Neural crest cell (in vitro differentiated cells): ENCODE results near the gene B3GNT5. TPM values are rescaled to one million over a fixed set of nuclear protein-coding genes. Genes with fewer than 3 reads are reported as not detected.

Experiments used
- DNase-seq: peaks from one replicate; pipeline ENCODE4 v3.0.0; 2021; ENCODE audit warnings: low read depth, mixed read lengths, low spot score
- H3K27ac Mint-ChIP-seq: one replicate; pipeline ENCODE4 v1.8.0; 2021; ENCODE audit warnings: mild to moderate bottlenecking, mixed read lengths; ENCODE audit not compliant: unreplicated experiment
- H3K27me3 Mint-ChIP-seq: 2 replicates; pipeline ENCODE4 v1.8.0; 2021; ENCODE audit warnings: low read depth, mild to moderate bottlenecking, mixed read lengths
- H3K36me3 Mint-ChIP-seq: 2 replicates; pipeline ENCODE4 v1.8.0; 2021; ENCODE audit warnings: low read depth, mild to moderate bottlenecking, mixed read lengths
- H3K4me1 Mint-ChIP-seq: 2 replicates; pipeline ENCODE4 v1.8.0; 2021; ENCODE audit warnings: mixed read lengths
- H3K4me3 Mint-ChIP-seq: one replicate; pipeline ENCODE4 v1.8.0; 2021; ENCODE audit warnings: mild to moderate bottlenecking, mixed read lengths
- H3K9me3 Mint-ChIP-seq: 2 replicates; pipeline ENCODE4 v1.8.0; 2021; ENCODE audit warnings: mixed read lengths
- CTCF ChIP-seq: fragments of 200-600 bp; sonication (generic); conservative IDR thresholded peaks from 2 replicates; pipeline ENCODE4 v1.5.0; 2021; ENCODE audit warnings: antibody characterized with exemption, mild to moderate bottlenecking
- total RNA-seq: library from RNA; stranded (reverse); gene quantifications from 2 replicates; pipeline ENCODE4 v1.2.1, GENCODE V29; 2021

The B3GNT5 gene
- total RNA-seq, 1 donor from 2014 or later: 39.4 TPM

- no peak for DNase-seq
- Mint-ChIP-seq H3K4me3 (no peak overlapping the region), H3K27ac (no peak overlapping the region), H3K9me3 (no peaks in the 10 kb centered on the region), H3K4me1 (peaks cover 11% of the 10 kb centered on the region), H3K27me3 (no peaks in the 10 kb centered on the region), H3K36me3 (no peaks in the 10 kb centered on the region)
- TF ChIP-seq CTCF: no peak
Observed at GRCh38 chr3:183210862-183211341, 42.2 kb upstream of the B3GNT5 start.

GRCh38 chr3:183211352-183211751 lies 41.7 kb upstream of the B3GNT5 start:
- H3K4me1 Mint-ChIP-seq: peaks cover 11% of the 10 kb centered on the region
- no peak for DNase-seq
- H3K27me3 Mint-ChIP-seq: no peaks in the 10 kb centered on the region
- no peaks in the 10 kb centered on the region for H3K9me3 Mint-ChIP-seq
- no peak overlapping the region for H3K27ac Mint-ChIP-seq
- no peaks in the 10 kb centered on the region for H3K36me3 Mint-ChIP-seq
- H3K4me3 Mint-ChIP-seq: no peak overlapping the region
- no peak for TF ChIP-seq CTCF

GRCh38 chr3:183212096-183212495 lies 41.0 kb upstream of the B3GNT5 start:
- Mint-ChIP-seq H3K9me3 (no peaks in the 10 kb centered on the region), H3K27me3 (no peaks in the 10 kb centered on the region)

GRCh38 chr3:183212565-183212964 lies 40.5 kb upstream of the B3GNT5 start:
- H3K27ac Mint-ChIP-seq: no peak overlapping the region
- no peak for TF ChIP-seq CTCF
- H3K4me3 Mint-ChIP-seq: no peak overlapping the region
- H3K36me3 Mint-ChIP-seq: no peaks in the 10 kb centered on the region
- no peak for DNase-seq
- H3K27me3 Mint-ChIP-seq: no peaks in the 10 kb centered on the region
- H3K9me3 Mint-ChIP-seq: no peaks in the 10 kb centered on the region
- H3K4me1 Mint-ChIP-seq: peaks cover 11% of the 10 kb centered on the region

More at GRCh38 chr3:183212096-183212495, 41.0 kb upstream of the B3GNT5 start:
- no peak for DNase-seq
- H3K27ac Mint-ChIP-seq: no peak overlapping the region
- TF ChIP-seq CTCF: no peak
- no peaks in the 10 kb centered on the region for H3K36me3 Mint-ChIP-seq
- peaks cover 11% of the 10 kb centered on the region for H3K4me1 Mint-ChIP-seq
- H3K4me3 Mint-ChIP-seq: no peak overlapping the region

- Mint-ChIP-seq H3K4me1 (peaks cover 6% of the 10 kb centered on the region), H3K4me3 (no peak overlapping the region), H3K27ac (no peak overlapping the region), H3K27me3 (no peaks in the 10 kb centered on the region), H3K36me3 (no peaks in the 10 kb centered on the region), H3K9me3 (no peaks in the 10 kb centered on the region)
- no peak for TF ChIP-seq CTCF
- no peak for DNase-seq
Observed at GRCh38 chr3:183213415-183214276, 39.4 kb upstream of the B3GNT5 start.
